SK-N-SH treated with all-trans-retinoic acid at 6 μM for 48 hours (cell line): ENCODE data around the gene USP43.

Experiments
- BACH2 ChIP-seq: fragments of 250-450 bp; sonication (Bioruptor Pico); IDR thresholded peaks from 2 replicates; pipeline ENCODE4 v1.9.0; 2021; ENCODE audit warnings: mild to moderate bottlenecking, borderline replicate concordance
- ISL1 ChIP-seq: fragments of 250-450 bp; sonication (Bioruptor Pico); IDR thresholded peaks from 2 replicates; pipeline ENCODE4 v2.1.2; 2022; ENCODE audit warnings: mild to moderate bottlenecking, moderate library complexity
- PATZ1 ChIP-seq: fragments of 250-450 bp; sonication (Bioruptor Pico); IDR thresholded peaks from 2 replicates; pipeline ENCODE4 v1.8.0; 2020; ENCODE audit warnings: mild to moderate bottlenecking, moderate library complexity, borderline replicate concordance
- ZFP3 ChIP-seq: fragments of 250-450 bp; sonication (Bioruptor Pico); IDR thresholded peaks from 2 replicates; pipeline ENCODE4 v1.5.0; 2020; ENCODE audit warnings: mild to moderate bottlenecking, moderate library complexity
- ZNF8 ChIP-seq: fragments of 450-650 bp; formaldehyde crosslinking; IDR thresholded peaks from 2 replicates; pipeline ENCODE4 v1.5.0; 2020; ENCODE audit warnings: mild to moderate bottlenecking, moderate library complexity

- TF ChIP-seq ZNF8 (CRISPR knock-in tag) (no peak), ZFP3 (no peak), PATZ1 (CRISPR knock-in tag) (no peak), BACH2 (CRISPR knock-in tag) (no peak), ISL1 (CRISPR knock-in tag) (no peak)
Measured at GRCh38 chr17:9643611-9644010, 1.7 kb upstream of the USP43 start.
